GM21737 (cell line): ENCODE results near the gene LILRA5.
"Not testable (repeated sequence)": the region's sequence is repeated elsewhere in the genome, so short reads cannot be mapped to it uniquely, and the experiment has no call there.

Source experiments
- ATAC-seq: cut with Tn5 transposase; IDR thresholded peaks from one replicate; pipeline ENCODE4 v1.9.1; 2021; ENCODE audit warnings: mild to moderate bottlenecking, moderate library complexity; ENCODE audit not compliant: unreplicated experiment

LILRA5 gene

GRCh38 chr19:54335164-54335563 lies 22.2 kb upstream of the LILRA5 start:
- ATAC-seq = no peak

GRCh38 chr19:54333586-54334298 lies 20.8 kb upstream of the LILRA5 start:
- no peak for ATAC-seq

- no peak for ATAC-seq
Observed at GRCh38 chr19:54332149-54332548, 19.2 kb upstream of the LILRA5 start.

- ATAC-seq = no peak
Observed at GRCh38 chr19:54331626-54332025, 18.7 kb upstream of the LILRA5 start.

- no peak for ATAC-seq
Observed at GRCh38 chr19:54329476-54330165, 16.7 kb upstream of the LILRA5 start.

- not testable (repeated sequence) for ATAC-seq
Observed at GRCh38 chr19:54328781-54329180, 15.8 kb upstream of the LILRA5 start.

GRCh38 chr19:54325631-54326030 lies 12.7 kb upstream of the LILRA5 start:
- ATAC-seq = no peak

GRCh38 chr19:54325194-54325621 lies 12.2 kb upstream of the LILRA5 start:
- no peak for ATAC-seq

GRCh38 chr19:54324071-54324470 lies 11.1 kb upstream of the LILRA5 start:
- no peak for ATAC-seq

GRCh38 chr19:54322934-54323333 lies 10.0 kb upstream of the LILRA5 start:
- ATAC-seq = not testable (repeated sequence)

GRCh38 chr19:54322295-54322694 lies 9.3 kb upstream of the LILRA5 start:
- not testable (repeated sequence) for ATAC-seq

GRCh38 chr19:54319892-54320670 lies 7.1 kb upstream of the LILRA5 start:
- no peak for ATAC-seq

GRCh38 chr19:54319049-54319448 lies 6.1 kb upstream of the LILRA5 start:
- no peak for ATAC-seq

GRCh38 chr19:54317965-54318240 lies 4.9 kb upstream of the LILRA5 start:
- ATAC-seq = no peak

GRCh38 chr19:54317108-54317964 lies 4.4 kb upstream of the LILRA5 start:
- no peak for ATAC-seq

GRCh38 chr19:54316746-54317107 lies 3.8 kb upstream of the LILRA5 start:
- no peak for ATAC-seq

- ATAC-seq = no peak
Observed at GRCh38 chr19:54315956-54316355, 3.0 kb upstream of the LILRA5 start.

GRCh38 chr19:54312011-54312410 lies 955 bp downstream of the LILRA5 start:
- no peak for ATAC-seq

GRCh38 chr19:54311486-54311885 lies 1.5 kb downstream of the LILRA5 start:
- no peak for ATAC-seq

GRCh38 chr19:54310543-54310942 lies 2.4 kb downstream of the LILRA5 start:
- no peak for ATAC-seq

GRCh38 chr19:54309811-54310210 lies 3.2 kb downstream of the LILRA5 start:
- ATAC-seq = no peak
